Testis (tissue), 2 donors: Measurements from ENCODE around the gene ANKRD63.

Experiments
- CTCF ChIP-seq, 3 experiments: fragments of 450-650 bp in 2 of 3; fragments of 200-600 bp in 1 of 3; sonication (generic) in 1 of 3; IDR thresholded peaks; one replicate each; pipeline ENCODE4 v1.5.1; 2016 to 2019; ENCODE audit warnings: antibody characterized with exemption in 3 of 3, mild to moderate bottlenecking in 2 of 3, moderate library complexity in 1 of 3
- POLR2A ChIP-seq: fragments of 450-650 bp; IDR thresholded peaks from one replicate; pipeline ENCODE4 v1.6.1; 2017; ENCODE audit warnings: antibody characterized with exemption, mild to moderate bottlenecking, moderate library complexity

- TF ChIP-seq POLR2A = no peak
- TF ChIP-seq CTCF (IDR thresholded peaks at IDR 0.05) = no peak
Observed at GRCh38 chr15:40317580-40317979, 34.7 kb upstream of the ANKRD63 start.
